ENCODE data around the gene ARL6IP4.
A peak's percentile ranks its signal among the peaks of the same experiment; 100 is the strongest.
"Not testable (repeated sequence)": the region's sequence is repeated elsewhere in the genome, so short reads cannot be mapped to it uniquely, and the experiment has no call there.

Gene ARL6IP4

GRCh38 chr12:123013185-123014095, 33.0 kb downstream of the ARL6IP4 start:
- DNase-seq: no peak

GRCh38 chr12:123014473-123014872, 34.0 kb downstream of the ARL6IP4 start:
- DNase-seq: not testable (repeated sequence)

DNA sequence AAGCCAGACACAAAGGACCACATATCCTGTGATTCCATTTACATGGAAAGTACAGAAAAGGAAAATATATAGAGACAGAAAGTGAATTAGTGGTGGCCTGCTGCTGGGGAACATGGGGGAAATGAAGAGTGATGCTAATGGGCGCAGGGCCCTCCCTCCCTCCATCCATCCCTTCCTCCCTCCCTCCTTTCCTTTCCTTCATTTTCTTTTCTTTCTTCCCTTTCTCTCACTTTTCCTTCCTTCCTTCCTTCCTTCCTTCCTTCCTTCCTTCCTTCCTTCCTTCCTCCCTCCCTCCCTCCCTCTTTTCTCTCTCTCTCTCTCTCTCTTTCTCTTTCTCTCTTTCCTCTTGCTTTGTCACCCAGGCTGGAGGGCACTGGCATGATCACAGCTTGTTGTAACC, 37.3 kb downstream of the ARL6IP4 start:
- no peak for DNase-seq

DNA sequence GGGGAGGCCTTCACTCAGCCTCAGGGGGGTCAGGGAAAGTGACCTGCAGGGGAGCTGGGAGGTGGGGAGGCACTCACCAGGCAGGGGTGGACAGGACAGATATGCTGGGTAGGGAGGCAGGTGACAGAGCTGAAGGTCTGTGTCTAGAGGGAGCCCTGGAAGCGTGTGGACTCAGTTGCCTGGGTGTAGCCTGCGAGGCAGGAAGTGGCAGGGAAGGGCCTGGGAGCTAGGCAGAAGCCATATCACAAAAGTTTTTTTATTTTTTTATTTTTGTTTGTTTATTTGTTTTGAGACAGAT, 39.3 kb downstream of the ARL6IP4 start:
- no peak for DNase-seq

DNA sequence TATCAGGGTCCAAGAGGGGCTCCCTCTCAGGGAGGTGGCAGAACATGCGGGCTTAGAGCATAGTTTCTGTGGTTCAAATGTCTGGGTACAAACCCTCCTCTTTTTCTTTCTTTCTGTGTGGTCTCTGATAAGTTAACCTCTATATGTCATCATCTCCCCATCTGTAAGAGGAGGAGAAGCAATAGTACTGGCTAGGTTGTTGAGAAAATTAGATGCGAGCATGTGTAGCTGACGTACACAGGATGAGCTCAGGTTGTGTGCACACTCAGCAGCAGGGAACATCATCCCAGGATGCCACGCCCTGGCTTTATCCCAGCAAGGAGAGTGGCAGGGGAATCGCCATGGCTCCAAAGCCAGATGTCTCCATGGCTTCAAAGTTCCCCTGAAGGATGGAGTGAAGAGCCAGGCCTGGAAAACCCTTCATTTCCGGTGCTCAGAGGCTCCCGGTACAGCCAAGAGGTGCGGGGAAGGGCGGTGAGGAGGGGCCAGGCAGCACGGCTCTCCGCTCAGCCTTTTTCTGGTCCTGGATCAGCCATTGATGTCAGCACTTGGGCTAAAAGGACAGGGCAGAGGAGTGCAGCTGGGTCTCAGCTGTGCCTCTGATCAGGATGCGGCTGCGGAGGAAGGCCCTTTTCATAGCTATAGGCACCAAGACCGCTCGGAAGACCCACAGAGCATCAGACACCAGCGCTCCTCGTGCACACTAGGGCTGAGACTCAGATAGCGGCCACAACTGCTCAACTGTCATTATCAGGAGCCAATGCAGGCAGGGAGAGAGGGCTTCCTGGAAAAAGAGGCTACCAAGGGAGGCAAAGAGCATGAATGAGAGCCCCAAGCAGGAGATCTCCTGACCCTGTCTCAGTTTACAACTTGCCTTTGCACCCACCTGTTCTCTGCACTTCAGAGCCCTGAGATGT, 41.5 kb downstream of the ARL6IP4 start:
- no peak for DNase-seq

GRCh38 chr12:123022846-123023245, 42.4 kb downstream of the ARL6IP4 start:
- DNase-seq: no peak

- peak; percentile 66 for DNase-seq
Measured at GRCh38 chr12:123024819-123025391, 44.4 kb downstream of the ARL6IP4 start.

DNA sequence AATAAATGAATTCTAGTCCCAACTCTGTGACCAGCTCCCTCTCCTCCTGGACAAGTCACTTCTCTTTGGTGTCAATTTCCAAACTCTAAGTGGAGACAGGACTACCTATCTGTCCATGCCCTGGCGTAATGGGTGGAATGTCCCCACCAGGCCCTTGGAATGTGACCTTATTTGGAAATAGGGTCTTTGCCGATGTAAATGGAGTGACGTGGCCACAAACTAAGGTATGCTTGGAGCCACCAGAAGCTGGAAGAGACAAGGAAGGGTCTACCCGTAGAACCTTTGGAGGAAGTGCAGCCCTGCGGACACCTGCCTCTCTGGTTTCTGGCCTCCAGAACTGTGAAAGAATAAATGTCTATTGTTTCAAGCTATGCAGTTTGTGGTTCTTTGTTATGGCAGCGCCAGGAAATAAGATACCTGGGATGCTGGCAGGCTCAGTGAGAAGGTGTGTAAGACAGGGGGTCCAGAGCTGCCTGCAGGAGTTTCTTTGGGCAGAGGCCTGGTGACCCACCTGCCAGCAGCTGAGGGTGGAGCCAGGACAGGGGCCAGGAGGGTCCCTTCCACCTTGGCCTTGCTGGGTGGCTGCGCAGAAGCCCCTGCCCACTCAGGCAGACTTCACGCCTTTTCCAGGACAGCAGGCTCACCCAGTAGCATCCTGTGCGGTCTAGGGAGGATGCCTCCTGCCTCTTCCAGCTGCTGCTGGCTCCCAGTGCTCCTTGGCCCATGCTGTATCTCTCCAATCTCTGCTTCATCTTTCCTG, 45.8 kb downstream of the ARL6IP4 start:
- no peak for DNase-seq

- DNase-seq: no peak
Measured at GRCh38 chr12:123027726-123028445, 47.4 kb downstream of the ARL6IP4 start.

DNA sequence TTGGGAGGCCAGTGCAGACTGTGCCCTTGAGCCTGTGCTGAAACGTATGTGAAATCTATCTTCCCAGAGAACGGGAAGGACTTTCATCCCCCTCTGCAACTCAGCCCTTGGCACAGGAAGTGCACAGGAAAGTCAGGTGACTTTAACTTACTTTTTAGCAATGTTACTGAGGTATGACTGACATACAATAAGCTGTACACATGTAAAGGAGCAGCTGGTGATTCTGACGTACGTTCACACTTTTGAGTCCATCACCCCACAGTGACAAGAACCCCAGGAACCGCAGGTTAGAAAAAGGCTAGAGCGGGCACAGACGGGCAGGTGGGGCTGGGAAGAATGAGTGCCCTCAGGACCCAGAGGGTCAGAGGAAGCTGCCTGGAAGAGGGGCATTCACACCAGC, 48.0 kb downstream of the ARL6IP4 start:
- DNase-seq: no peak

DNA sequence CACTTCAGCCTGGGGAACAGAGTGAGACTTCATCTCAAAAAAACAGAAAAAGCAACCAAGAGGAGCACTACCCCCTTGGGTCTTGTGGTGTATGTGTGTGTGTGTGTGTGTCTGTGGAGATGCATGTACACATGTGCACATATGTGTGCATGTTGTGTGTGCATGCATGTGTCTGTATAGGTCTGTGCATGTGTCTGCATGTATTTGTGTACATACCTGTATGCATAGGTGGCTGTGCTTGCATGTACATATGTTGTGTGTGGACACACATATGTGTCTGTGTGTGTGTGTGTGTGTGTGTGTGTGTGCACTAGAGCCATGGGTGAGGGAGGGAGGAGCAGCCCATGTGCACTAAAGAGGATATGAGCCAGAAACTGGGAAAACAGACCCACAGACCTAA, 49.1 kb downstream of the ARL6IP4 start:
- DNase-seq: no peak

DNA sequence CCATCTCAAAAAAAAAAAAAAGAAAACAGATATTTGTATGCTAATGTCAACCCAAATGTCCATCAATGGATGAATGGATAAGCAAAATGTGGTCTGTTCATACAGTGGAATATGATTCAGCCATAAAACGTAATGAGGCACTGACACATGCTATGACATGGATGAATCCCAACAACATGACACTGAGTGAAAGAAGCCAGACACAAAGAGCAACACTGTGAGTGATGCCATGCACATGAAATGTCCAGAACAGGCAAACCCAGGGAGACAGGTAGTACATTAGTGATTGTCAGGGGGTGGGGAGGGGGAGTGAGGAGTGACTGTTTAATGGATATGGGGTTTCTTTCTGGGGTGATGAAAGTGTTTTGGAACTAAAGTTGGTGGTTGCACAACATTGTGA, 50.2 kb downstream of the ARL6IP4 start:
- DNase-seq: no peak

- no peak for DNase-seq
Measured at GRCh38 chr12:123031171-123031845, 50.8 kb downstream of the ARL6IP4 start.

Data from HCEC 1CT (cell line).